GF-D8 (cell line): ENCODE data around the gene GRAMD1B.

Experiments used
- DNase-seq: peaks from one replicate; lab custom pipeline; 2025; lab: John Stamatoyannopoulos, UW

Gene GRAMD1B

DNA sequence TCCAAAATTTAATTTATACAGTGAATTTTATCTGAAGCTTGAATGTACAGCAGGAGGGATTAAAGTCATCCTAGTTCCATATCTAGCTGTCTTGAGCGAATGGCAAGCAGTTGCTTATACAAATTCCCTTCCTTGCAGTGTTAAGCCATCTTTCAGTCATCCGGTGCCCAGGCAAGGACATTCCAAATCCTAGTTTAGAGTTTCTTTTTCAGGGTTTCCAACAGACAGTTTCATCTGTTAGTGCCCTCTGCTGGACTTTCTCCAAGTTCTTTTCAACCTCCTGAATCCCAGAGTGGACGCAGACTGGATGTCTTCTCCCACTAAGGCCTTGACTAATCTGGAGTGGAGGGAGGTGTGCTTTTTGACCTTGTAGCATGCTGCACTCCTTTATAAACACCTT is 45.4 kb downstream of the GRAMD1B start:
- no peak for DNase-seq

DNA sequence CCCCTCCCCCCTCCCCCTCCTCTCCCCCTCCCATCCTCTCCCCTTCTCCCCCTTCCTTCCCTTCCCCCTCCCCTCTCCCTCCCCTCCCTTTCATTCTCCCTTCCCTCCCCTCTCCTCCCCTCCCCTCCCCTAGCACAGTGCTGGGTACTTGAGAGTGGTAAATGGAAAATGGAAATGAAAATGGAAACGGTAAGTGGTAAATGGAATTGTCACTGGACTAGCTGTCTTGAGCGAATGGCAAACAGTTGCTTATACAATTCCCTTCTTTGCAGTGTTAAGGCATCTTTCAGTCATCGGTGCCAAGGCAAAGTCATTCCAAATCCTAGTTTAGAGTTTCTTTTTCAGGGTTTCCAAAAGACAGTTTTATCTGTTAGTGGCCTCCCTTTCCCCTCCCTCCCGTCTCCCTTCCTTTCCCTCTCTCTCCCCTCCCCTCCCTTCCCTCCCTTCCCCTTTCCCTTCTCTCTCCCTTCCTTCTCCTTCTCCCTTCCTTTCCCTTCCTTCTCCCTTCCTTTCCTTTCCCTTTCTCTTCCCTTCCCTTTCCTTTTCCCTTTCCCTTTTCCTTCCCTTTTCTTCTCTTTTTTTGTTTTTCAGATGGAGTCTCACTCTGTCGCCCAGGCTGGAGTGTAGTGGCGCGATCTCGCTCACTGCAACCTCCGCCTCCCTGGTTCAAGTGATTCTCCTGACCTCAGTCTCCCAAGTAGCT is 47.3 kb downstream of the GRAMD1B start:
- DNase-seq: no peak

DNA sequence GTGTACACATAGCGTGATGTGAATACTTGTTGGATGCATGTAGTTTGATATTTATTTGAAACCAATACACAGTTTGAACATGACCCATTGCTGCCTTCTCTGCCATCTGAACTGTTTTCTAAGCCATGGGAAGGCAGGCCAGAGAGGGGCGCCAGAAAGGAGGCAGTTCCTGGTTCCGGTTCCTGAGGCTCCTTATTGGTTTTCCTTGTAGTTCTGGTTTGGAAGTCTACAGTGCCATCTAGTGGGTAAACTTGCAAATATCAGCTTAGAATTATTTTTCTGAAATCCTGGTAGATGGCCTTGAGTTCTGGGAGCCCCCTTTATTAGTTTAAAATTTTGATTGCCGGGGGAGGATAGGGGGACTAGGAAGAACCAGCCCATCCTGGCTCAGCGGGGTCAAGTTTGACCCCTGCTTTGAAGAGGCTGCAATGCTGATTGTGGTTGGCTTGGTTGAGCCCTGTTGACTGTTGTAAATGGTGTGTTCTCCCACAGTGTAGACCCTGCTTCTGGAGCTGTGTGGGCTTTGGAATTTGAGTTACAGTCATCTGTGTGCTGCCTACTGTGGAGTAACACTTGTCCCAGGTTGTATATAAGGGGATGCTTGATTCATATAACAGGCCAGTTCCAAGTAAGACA is 48.4 kb downstream of the GRAMD1B start:
- DNase-seq: peak; percentile 80

DNA sequence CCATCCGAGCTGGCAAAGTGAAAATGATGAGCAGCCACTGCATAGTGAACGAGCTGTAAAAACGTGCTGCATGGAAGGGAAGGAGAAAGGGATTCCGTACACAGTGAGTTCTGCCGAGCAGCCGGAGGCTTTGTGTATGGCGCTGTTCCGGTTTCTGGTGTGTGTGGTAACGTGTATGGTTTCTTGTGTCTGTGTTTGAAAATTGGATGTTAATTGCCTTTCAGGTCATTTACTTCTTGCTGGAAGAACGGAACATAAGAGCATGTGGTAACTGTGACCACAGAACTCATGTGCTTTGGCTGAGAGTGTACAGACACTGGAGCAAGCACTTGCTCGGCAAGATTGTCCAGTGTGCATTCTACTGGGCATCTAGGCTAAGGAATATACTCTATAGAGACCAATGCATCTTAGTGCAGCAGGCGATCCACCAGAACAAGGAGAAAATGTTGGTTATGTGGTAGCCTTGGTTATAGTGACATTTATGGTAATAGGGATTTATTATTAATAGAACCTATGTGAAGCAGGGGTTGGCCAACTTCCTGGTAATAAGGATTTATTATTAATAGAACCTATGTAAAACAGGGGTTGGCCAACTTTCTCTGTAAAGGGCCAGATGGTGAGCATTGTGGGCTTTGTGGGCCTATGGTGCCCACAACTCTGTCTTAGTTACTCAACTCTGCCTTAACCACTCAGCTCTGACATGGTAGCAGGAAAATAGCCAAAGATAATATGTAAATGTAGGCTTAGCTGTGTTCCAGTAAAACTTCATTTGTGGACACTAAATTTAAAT is 49.2 kb downstream of the GRAMD1B start:
- peak; percentile 94 for DNase-seq

DNA sequence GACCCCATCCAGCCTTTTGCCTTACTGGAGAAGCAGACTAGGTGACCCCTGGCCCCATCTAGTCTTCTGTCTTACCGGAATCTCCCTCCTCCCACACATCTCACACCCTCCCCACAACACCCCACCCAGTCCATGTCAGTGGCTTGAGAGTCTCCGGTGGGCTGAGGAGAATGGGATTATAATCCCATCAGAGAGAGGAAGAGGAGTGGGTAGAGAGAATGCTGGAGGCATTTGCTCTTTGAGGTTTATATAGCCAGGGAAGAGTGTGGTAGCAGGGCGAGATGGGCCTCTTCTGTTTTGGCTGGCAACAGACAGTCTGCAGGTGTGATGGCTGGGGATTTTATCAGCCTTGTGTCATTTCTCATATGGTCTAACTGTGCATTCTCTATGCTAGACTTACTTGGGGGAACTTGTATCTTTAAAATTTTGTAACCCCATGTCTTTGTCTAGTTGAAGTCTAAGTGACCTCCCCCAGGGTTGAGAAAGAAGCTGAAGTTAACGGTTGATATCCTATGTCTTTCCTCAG is 50.3 kb downstream of the GRAMD1B start:
- DNase-seq: peak; percentile 96

DNA sequence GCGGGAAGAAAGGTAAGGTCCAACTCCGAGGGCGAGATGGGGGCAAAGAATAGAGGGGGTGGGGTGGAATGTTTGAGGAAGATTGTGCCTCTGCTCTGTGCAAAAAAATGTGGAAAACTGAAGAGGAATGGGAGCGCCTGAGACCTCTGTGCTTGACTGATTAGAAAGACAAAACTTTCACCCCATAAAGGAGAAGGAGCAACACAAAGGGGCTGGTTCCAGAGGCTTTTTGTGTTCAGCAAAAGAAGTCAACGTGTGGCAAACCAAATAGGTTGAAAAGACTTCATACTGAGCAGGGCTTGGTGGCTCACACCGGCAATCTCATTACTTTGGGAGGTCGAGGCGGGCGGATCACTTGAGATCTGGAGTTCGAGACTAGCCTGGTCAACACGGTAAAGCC is 50.8 kb downstream of the GRAMD1B start:
- no peak for DNase-seq

DNA sequence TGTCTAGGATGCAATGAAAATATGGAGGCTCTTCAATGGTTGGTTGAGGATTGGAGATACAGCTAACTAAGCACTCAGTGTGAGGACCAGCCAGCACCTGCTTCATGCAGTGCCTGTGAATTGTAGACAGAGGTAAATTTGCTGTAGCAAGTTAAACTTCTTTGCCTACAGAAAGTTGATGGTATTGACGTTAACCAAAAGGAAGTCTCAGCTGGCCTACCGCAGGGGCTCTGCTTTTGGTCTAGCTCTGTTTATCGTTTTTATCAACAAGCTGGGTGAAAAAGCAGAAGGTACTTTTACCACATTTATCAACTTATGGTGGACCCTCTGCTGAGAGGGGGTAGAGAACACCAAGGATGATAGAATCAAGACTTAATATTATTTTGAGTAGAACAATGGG is 51.6 kb downstream of the GRAMD1B start:
- DNase-seq: peak; percentile 63

DNA sequence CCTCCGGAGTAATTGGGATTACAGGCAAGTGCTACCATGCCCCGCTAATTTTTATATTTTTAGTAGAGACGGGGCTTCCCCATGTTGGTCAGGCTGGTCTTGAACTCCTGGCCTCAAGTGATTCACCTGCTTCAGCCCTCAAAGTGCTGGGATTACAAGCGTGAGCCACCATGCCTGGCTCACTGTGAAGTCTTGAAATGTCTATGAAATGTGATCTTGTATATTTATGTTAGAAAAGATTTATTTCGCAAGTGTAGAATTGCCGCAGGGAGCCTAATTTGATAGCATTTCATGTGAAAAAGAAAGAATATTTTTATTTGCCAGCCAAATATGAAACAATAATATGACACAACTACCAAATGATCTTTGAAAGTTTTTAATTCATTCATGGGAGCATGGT is 52.1 kb downstream of the GRAMD1B start:
- DNase-seq: no peak

DNA sequence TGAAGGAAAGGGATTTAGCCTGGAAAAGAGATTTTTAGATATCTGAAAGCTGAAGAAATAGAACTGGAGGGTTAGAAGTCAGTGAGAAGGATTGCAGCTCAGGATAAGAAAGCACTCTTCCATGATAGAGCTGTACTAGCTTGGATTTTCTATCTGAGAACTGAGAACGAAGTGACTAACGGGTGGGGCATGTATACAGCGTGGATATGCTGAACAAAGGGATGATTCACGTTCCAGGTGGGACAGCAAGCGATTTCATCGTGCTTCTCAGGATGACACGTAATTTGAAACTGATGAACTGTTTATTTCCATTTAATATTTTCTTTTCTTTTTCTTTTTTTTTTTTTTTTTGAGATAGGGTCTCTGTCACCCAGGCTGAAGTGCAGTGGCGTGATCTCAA is 53.0 kb downstream of the GRAMD1B start:
- DNase-seq: no peak

DNA sequence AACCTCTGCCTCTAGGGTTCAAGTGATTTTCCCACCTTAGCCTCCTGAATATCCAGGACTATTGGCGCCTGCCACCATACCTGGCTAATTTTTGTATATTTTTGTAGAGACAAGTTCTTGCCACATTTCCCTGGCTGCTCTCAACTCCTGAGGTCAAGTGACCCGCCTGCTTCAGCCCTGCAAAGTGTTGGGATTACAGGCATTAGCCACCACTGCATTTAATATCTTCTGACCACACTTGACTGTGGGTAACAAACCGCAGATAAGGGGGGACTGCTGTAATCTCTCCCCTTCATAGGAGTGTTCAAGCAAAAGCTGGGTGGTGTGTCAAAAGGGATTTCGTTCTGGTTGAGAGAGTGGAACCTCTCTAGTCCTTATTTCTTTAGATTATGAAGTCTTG is 53.4 kb downstream of the GRAMD1B start:
- DNase-seq: peak; percentile 81

DNA sequence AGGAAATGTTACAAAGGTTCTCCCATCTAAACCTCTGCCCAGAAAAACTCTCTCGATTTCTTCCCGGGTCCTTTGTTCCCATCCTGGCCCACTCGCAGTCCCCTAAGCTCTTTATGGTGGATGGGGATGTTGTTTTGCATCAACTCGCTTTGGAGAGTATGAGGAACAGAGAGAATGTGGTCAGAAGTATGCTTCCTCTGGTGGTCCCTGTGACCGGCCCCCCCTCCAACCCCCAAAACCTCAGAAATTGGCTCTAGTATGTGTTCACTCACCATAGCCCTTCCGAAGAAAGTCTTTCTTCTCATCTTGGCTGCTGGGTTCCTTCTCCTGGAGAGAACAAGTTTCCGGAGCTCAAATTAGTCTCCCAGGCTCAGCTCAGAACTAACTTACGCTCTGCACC is 54.4 kb downstream of the GRAMD1B start:
- no peak for DNase-seq

DNA sequence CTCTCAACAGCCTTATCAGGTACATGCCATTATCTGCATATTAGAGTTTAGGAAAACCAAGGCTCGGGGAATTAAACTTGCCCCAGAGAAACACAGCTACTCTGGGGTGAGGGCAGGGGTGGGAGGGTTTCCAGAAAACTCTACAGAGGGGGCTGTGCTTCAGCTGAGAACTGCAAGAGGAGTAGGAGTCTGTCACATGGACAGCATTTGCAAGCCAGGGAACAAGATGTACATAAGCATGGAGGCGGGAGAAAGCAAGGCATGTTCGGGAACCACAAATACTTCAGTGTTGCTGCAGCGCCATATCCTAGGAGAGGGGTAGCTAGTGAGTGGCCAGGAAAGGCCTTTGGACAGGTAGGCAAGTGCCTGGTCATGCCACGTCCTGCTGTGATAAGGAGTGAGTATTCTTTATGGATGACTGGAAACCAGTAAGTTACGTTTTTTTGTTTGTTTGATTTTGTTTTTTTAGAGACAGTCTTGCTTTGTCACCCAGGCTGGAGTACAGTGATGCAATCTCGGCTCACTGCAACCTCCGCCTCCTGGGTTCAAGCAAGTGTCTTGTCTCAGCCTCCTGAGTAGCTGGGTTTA is 57.2 kb downstream of the GRAMD1B start:
- DNase-seq: no peak

DNA sequence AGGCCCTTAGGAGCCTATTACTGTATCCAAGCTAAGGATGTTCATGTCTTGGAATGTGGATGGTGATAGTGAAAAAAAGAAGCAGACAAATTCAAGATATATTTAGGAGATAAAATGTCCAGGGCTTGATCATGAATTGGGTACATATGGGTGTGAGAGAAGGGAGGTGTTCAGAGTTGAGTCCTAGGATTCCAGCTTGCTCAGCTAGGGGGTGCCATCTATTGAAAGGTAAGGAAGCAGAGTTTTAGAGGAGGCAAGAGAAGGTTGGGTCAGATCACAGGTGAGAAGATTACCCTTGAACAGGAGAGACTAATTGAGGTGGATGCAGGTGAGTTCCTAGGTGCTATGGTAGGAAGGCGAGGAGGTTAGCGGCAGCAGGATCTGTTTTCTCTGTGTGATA is 60.5 kb downstream of the GRAMD1B start:
- no peak for DNase-seq

DNA sequence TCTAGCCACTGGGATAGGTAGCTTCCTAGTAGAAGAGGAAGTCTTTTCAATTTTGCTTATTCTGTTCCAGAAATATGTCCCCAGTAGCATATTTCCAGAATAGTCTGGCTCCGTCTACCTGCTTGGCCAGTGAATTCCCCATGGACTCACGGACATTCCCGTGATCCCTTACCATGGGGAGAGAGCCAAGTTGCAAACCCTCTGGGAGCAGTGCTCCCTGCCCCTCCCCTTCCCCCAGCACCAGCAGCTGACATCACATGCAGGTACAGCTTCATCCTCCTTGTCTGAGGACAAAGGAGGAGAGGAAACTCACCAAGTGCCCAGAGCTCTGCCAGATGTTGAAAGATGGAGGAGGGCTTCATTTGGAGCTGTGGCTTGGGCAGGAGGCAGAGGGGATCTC is 61.2 kb downstream of the GRAMD1B start:
- DNase-seq: no peak

DNA sequence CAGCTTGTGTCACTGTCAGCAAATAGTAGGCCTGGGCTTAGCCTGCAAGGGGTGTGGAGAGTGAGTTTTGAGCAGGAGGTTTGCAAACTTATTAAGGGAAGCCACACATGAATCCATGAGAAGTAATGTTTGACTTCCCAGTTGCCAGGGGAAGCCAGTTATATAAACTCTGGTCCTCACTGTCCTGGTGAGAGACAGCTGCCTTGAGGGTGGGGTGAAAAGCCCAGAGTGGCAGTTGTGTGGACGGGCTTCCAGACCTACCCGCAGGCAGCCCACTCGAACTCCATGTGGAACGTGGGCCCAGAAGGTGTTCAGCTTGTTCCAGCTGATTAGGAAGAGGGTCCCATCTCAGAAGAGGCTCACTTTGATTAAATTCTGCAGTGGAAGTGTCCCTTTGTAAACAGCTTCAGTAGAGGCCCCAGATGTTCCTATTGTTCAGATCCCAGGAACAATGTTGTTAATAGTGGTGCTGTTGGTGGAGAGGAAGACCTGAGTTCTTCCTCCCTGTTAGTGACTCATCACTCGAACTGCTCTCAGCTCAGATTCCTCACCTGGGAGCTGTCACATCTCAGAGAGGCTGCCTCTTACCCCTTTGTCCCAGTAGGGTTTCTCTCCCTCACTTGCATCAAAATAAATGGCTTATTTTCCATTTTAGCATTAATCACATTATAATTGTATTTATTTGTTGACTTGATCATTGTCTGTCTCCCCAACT is 63.4 kb downstream of the GRAMD1B start:
- no peak for DNase-seq

DNA sequence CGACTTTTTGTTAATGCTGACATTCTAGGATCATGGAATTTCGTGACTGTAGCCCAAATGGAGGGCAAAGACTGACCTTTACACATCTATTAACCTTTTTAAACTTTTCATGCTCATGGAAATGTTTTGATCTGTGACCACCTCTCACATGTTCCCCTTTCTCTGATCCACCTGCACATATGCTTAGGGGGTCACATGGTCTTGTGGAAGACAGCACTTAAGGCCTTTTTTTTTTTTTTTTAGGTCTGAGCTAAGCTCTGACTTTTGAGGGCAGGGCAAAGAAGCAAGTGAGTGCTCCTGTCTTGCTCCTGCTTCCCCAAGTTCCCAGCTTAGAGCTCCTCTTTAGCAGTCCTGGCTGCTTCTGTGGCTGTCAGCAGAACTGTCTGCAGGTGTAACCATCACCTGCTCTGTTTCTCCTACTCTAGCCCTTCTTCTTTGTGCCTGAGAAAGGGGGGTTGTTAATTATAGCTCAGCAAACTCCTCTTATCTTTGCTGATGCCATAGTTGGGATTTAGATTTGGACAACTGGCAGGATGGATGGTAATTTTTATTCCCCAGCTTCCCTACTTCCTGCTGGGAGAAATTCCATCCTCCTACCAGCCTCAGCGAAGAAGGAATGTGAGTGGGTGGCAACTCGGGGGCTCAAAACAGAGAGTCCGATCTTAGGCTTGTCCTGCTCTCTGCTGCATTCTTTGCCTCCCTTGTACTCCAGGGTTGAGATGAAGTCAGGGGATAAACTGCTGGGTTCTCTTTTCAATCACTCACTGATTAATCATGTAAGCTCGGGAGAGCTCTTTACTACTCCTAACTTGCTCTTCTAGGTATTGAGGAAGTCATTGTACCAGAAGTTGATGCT is 64.4 kb downstream of the GRAMD1B start:
- no peak for DNase-seq

DNA sequence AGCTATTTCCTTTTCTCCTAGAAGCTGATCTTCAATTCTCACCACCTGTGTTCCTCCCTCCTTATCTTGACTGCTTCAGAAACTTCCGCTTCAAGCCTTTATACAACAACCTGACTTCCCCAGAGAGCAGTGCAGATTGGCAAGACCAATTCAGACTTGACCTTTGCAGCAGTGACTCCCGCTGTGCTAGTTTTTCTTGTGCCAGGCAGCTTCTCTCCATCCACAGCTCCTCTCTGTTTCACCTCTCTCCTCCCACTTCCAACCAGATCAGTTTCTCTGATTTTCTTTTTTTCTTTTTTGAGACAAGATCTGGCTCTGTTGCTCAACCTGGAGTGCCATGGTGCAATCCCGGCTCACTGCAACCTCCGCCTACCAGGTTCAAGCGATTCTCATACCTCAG is 74.3 kb downstream of the GRAMD1B start:
- DNase-seq: peak; percentile 99

DNA sequence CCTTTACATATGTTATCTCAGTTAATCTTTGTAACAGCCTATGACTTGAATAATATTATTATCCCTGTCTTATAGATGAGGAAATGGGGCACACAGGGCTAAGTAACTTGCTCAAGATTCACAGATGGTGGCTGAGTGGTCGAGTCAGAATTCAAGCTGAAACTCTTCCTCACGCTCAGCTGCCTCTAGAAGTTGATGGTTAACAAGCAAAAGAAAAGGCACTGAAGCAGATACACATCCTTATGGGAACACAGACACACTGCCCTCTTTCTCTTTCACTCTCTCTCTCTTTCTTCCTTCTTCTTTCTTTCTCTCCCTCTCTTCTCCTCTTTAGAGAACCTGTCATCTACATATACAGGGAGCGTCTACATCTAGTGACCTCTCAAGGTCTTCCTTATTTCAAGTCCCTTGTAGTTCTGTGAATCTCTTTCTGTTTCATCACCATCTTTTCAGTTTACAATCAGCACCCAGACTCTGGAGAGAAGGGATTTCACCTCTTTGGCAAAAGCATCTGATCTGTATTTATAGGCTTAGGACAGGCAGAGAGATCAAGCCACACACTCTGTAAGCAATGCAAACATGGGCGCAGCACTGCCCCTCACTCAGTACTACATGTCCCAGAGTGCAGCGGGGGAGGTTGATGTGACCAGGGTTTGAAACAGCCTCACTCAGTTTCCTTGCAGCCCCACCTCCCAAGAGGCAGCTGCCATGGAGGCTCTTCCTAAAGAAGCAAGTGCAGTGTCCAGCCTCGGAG is 75.7 kb downstream of the GRAMD1B start:
- no peak for DNase-seq

DNA sequence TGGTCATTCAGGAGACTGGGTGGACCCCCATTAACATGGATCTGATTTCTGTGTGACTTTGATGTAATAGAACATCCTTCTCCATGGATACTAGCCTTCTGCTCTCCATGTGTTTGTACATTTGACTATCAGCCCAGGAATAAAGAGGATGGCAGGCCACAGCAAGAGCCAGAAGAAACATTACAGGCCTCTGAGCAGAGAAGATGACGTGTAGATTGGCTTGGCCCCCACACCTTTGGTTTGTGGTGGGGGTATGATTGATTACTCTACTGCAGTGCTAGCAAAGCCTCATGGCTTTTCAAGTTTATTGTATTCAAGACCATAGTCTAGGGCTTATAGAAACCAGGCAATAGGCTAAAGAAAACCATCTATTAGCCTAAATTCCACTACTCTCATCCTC is 77.0 kb downstream of the GRAMD1B start:
- no peak for DNase-seq
